SK-N-SH treated with all-trans-retinoic acid at 6 μM for 48 hours (cell line): ENCODE results near the gene CWC27.

Experiments used
- ATAC-seq: fragments of 200-7000 bp; cut with Tn5 transposase; 3 replicates; pipeline ENCODE4 v1.9.1; 2020; ENCODE audit warnings: mild to moderate bottlenecking, moderate library complexity
- ARNTL ChIP-seq: fragments of 450-650 bp; formaldehyde crosslinking; IDR thresholded peaks from 2 replicates; pipeline ENCODE4 v1.5.0; 2020; ENCODE audit warnings: low read depth, mild to moderate bottlenecking, moderate library complexity, borderline replicate concordance
- BACH2 ChIP-seq: fragments of 250-450 bp; sonication (Bioruptor Pico); IDR thresholded peaks from 2 replicates; pipeline ENCODE4 v1.9.0; 2021; ENCODE audit warnings: mild to moderate bottlenecking, borderline replicate concordance
- CREB5 ChIP-seq: fragments of 250-450 bp; sonication (Bioruptor Pico); IDR thresholded peaks from 2 replicates; pipeline ENCODE4 v1.5.1; 2020; ENCODE audit warnings: low read depth, mild to moderate bottlenecking, moderate library complexity
- CSDC2 ChIP-seq: fragments of 250-450 bp; sonication (Bioruptor Pico); IDR thresholded peaks from 2 replicates; pipeline ENCODE4 v1.5.0; 2020; ENCODE audit warnings: mild to moderate bottlenecking, moderate library complexity
- GLIS3 ChIP-seq: fragments of 250-450 bp; sonication (Bioruptor Pico); IDR thresholded peaks from 2 replicates; pipeline ENCODE4 v1.5.0; 2020; ENCODE audit warnings: mild to moderate bottlenecking, moderate library complexity
- ISL1 ChIP-seq: fragments of 250-450 bp; sonication (Bioruptor Pico); IDR thresholded peaks from 2 replicates; pipeline ENCODE4 v2.1.2; 2022; ENCODE audit warnings: mild to moderate bottlenecking, moderate library complexity
- OSR1 ChIP-seq: fragments of 250-450 bp; sonication (Bioruptor Pico); IDR thresholded peaks from 2 replicates; pipeline ENCODE4 v1.8.0; 2022; ENCODE audit warnings: moderate library complexity, mild to moderate bottlenecking, inconsistent platforms
- POU6F1 ChIP-seq: fragments of 250-450 bp; sonication (Bioruptor Pico); IDR thresholded peaks from 2 replicates; pipeline ENCODE4 v1.8.0; 2021; ENCODE audit warnings: low read depth, mild to moderate bottlenecking, moderate library complexity, borderline replicate concordance
- PPARA ChIP-seq: fragments of 250-450 bp; sonication (Bioruptor Pico); IDR thresholded peaks from 2 replicates; pipeline ENCODE4 v1.5.0; 2020; ENCODE audit warnings: mild to moderate bottlenecking, borderline replicate concordance
- RARB ChIP-seq: fragments of 250-450 bp; sonication (Bioruptor Pico); IDR thresholded peaks from 2 replicates; pipeline ENCODE4 v1.8.0; 2021; ENCODE audit warnings: mild to moderate bottlenecking, moderate library complexity
- TOX ChIP-seq: fragments of 250-450 bp; sonication (Bioruptor Pico); IDR thresholded peaks from 2 replicates; pipeline ENCODE4 v1.8.0; 2021; ENCODE audit warnings: mild to moderate bottlenecking, moderate library complexity, borderline replicate concordance
- ZC3H10 ChIP-seq: fragments of 250-450 bp; sonication (Bioruptor Pico); IDR thresholded peaks from 2 replicates; pipeline ENCODE4 v1.5.1; 2021; ENCODE audit warnings: mild to moderate bottlenecking, moderate library complexity
- ZFP3 ChIP-seq: fragments of 250-450 bp; sonication (Bioruptor Pico); IDR thresholded peaks from 2 replicates; pipeline ENCODE4 v1.5.0; 2020; ENCODE audit warnings: mild to moderate bottlenecking, moderate library complexity
- ZFP30 ChIP-seq: fragments of 450-650 bp; formaldehyde crosslinking; IDR thresholded peaks from 2 replicates; pipeline ENCODE4 v1.5.0; 2022; ENCODE audit warnings: mild to moderate bottlenecking, moderate library complexity
- ZNF70 ChIP-seq: fragments of 450-650 bp; formaldehyde crosslinking; IDR thresholded peaks from 2 replicates; pipeline ENCODE4 v1.5.0; 2020; ENCODE audit warnings: mild to moderate bottlenecking, moderate library complexity
- ZNF8 ChIP-seq: fragments of 450-650 bp; formaldehyde crosslinking; IDR thresholded peaks from 2 replicates; pipeline ENCODE4 v1.5.0; 2020; ENCODE audit warnings: mild to moderate bottlenecking, moderate library complexity
- TF ChIP-seq, protein P1 (sequence below): fragments of 250-450 bp; sonication (Bioruptor Pico); IDR thresholded peaks from 2 replicates; pipeline ENCODE4 v1.5.0; 2020; ENCODE audit warnings: mild to moderate bottlenecking, moderate library complexity
- TF ChIP-seq, protein P2 (sequence below): fragments of 250-450 bp; sonication (Bioruptor Pico); IDR thresholded peaks from 2 replicates; pipeline ENCODE4 v1.8.0; 2020; ENCODE audit warnings: mild to moderate bottlenecking, moderate library complexity, borderline replicate concordance

CWC27 gene

DNA sequence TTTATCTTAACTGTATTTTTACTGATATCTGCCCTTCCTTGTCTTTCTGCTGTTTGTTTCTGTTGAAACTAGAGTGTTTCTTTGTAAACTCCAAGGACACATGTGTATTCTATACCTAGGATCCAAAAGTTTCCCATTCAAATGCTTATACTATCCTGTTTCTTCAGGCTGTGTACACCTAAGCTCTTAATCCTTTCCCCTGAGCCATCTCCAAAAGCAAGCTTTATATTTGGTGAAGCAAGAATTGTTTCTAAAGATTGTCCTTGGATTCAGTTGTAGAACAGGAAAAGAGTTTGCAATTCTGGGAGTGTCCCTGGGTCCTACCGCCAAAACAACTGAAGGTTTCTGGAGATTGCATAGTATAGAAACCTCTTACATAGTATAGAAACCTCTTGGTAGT is 65.9 kb downstream of the CWC27 start:
- TF ChIP-seq TOX (CRISPR knock-in tag) (no peak), ARNTL (CRISPR knock-in tag) (no peak), BACH2 (CRISPR knock-in tag) (no peak), CSDC2 (CRISPR knock-in tag) (no peak), ZNF8 (no peak), ZC3H10 (CRISPR knock-in tag) (no peak), ZFP30 (CRISPR knock-in tag) (no peak), GLIS3 (CRISPR knock-in tag) (no peak), POU6F1 (no peak), PPARA (CRISPR knock-in tag) (no peak), ISL1 (CRISPR knock-in tag) (no peak), CREB5 (CRISPR knock-in tag) (no peak), ZFP3 (CRISPR knock-in tag) (no peak)
- TF ChIP-seq, protein P1, sequence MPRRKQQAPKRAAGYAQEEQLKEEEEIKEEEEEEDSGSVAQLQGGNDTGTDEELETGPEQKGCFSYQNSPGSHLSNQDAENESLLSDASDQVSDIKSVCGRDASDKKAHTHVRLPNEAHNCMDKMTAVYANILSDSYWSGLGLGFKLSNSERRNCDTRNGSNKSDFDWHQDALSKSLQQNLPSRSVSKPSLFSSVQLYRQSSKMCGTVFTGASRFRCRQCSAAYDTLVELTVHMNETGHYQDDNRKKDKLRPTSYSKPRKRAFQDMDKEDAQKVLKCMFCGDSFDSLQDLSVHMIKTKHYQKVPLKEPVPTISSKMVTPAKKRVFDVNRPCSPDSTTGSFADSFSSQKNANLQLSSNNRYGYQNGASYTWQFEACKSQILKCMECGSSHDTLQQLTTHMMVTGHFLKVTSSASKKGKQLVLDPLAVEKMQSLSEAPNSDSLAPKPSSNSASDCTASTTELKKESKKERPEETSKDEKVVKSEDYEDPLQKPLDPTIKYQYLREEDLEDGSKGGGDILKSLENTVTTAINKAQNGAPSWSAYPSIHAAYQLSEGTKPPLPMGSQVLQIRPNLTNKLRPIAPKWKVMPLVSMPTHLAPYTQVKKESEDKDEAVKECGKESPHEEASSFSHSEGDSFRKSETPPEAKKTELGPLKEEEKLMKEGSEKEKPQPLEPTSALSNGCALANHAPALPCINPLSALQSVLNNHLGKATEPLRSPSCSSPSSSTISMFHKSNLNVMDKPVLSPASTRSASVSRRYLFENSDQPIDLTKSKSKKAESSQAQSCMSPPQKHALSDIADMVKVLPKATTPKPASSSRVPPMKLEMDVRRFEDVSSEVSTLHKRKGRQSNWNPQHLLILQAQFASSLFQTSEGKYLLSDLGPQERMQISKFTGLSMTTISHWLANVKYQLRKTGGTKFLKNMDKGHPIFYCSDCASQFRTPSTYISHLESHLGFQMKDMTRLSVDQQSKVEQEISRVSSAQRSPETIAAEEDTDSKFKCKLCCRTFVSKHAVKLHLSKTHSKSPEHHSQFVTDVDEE = no peak
- TF ChIP-seq, protein P2, sequence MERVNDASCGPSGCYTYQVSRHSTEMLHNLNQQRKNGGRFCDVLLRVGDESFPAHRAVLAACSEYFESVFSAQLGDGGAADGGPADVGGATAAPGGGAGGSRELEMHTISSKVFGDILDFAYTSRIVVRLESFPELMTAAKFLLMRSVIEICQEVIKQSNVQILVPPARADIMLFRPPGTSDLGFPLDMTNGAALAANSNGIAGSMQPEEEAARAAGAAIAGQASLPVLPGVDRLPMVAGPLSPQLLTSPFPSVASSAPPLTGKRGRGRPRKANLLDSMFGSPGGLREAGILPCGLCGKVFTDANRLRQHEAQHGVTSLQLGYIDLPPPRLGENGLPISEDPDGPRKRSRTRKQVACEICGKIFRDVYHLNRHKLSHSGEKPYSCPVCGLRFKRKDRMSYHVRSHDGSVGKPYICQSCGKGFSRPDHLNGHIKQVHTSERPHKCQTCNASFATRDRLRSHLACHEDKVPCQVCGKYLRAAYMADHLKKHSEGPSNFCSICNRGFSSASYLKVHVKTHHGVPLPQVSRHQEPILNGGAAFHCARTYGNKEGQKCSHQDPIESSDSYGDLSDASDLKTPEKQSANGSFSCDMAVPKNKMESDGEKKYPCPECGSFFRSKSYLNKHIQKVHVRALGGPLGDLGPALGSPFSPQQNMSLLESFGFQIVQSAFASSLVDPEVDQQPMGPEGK = no peak
- TF ChIP-seq, all 23 proteins: peak for 0
- no peak for ATAC-seq

DNA sequence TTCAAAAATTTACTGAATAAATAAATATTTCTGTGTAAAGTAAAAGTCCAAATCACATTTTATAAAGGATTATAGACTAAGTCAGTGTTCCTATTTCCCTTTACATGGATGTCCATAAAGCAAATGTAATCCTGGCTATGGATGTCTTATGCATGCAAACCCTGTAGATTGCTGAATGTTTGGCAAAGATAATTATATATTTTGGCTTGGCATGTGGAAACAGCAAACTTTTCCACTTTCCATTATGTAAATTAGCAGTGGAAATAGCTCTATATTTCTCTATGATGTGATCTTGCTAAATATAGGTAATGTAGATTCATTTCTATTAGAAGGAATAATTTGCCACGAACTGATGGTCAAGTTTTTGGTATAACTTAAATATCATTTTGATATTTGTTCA is 66.5 kb downstream of the CWC27 start:
- no peak for ATAC-seq
- no peak for TF ChIP-seq ZC3H10 (CRISPR knock-in tag)
- no peak for TF ChIP-seq ZNF70 (CRISPR knock-in tag)
- no peak for TF ChIP-seq CREB5 (CRISPR knock-in tag)
- TF ChIP-seq TOX (CRISPR knock-in tag) = no peak
- no peak for TF ChIP-seq ARNTL (CRISPR knock-in tag)
- TF ChIP-seq CSDC2 (CRISPR knock-in tag) = no peak
- TF ChIP-seq, protein P2 = no peak
- TF ChIP-seq OSR1 (CRISPR knock-in tag) = no peak
- TF ChIP-seq PPARA (CRISPR knock-in tag) = no peak
- no peak for TF ChIP-seq ZNF8
- no peak for TF ChIP-seq ZFP3 (CRISPR knock-in tag)
- TF ChIP-seq RARB (CRISPR knock-in tag) = no peak
- TF ChIP-seq, protein P1 = no peak
- no peak for TF ChIP-seq POU6F1
